GM12873 (cell line): ENCODE measurements around the gene RALB.

Experiments used
- TF ChIP-seq, protein P1 (sequence below): IDR thresholded peaks from 2 replicates; pipeline ENCODE4 v1.5.1; 2012; ENCODE audit warnings: low read depth, mild to moderate bottlenecking, moderate library complexity, low read length, control low read depth; ENCODE audit not compliant: insufficient read depth; ENCODE audit errors: missing control alignments

Gene RALB

DNA sequence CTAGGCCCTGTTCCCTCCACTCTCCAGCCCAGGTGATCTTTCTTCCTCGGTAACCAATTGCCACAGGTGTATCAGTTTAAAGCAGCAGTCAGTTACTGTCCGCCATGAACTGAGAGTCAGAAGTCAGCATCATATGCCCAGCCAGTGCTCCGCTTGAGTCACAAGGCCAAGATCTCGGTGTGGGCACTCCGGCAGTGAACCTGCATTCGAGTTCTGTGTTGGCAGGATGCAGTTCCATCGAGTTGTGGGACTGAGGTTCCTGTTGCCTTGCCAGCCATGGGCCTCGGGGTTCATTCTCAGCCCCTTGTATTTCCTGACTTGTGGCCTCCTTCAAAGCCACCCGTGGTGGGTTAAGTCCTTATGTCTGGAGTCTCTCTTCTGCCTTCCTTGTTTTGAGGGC is 26.3 kb upstream of the RALB start:
- TF ChIP-seq, protein P1, sequence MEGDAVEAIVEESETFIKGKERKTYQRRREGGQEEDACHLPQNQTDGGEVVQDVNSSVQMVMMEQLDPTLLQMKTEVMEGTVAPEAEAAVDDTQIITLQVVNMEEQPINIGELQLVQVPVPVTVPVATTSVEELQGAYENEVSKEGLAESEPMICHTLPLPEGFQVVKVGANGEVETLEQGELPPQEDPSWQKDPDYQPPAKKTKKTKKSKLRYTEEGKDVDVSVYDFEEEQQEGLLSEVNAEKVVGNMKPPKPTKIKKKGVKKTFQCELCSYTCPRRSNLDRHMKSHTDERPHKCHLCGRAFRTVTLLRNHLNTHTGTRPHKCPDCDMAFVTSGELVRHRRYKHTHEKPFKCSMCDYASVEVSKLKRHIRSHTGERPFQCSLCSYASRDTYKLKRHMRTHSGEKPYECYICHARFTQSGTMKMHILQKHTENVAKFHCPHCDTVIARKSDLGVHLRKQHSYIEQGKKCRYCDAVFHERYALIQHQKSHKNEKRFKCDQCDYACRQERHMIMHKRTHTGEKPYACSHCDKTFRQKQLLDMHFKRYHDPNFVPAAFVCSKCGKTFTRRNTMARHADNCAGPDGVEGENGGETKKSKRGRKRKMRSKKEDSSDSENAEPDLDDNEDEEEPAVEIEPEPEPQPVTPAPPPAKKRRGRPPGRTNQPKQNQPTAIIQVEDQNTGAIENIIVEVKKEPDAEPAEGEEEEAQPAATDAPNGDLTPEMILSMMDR, result no peak

DNA sequence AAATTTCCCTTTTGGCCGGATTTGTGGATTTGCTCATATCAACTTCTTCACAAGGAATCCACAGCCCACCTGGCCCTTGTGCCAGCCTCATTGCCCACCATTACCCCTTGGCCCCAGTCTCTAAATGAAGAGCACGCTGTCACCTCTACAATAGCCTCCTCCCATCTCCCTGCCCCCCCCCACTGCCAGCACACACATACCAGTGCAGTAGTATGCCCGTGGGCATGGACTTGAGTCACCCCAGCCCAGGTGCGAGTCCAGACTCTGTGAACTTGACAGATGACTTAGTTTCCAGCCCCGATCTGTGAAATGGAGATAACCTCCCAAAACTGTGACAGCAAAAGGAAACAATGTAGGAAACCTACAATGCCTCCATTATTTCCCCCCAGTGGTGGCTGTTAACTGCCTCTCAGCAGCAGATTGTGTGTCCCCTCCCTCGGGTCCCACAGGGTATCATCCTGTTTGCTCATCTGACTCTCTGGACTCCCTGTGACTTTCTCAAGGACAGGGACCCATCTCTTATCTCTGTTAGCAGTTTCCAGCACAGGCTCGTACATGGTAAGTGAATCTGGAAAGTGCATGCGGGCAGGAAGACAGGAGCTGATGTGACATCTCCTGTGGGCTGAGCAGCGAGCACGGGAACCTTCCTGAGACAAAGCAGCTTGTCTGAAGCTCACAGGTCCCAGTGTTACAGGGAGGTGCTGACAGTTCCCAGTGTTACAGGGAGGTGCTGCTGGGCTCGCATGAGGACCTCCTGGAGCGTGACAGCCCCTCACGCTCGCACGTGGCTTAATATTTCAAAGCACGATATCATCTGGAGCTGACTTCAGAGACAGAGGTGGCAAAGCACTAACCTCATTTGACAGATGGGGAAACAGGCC is 25.3 kb upstream of the RALB start:
- TF ChIP-seq, protein P1, result no peak

DNA sequence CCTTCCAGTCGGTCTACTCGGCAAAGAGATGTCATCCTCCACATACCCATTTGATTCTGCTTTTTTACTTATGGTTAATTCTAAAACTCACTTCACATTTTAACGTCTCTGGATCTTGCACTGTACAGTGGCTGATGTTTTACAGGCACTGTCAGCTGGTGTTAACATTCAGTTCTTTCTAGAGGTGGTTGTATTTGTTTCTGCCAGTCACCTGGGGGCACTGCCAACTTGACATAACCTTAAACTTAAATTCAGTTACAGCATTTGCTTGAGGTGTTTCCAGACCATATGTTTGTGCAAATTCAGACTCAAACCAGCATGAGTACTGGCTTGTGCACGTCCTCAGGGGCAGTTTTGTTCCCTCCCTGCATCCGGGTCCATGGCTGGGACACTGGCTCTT is 24.1 kb upstream of the RALB start:
- TF ChIP-seq, protein P1, result no peak

DNA sequence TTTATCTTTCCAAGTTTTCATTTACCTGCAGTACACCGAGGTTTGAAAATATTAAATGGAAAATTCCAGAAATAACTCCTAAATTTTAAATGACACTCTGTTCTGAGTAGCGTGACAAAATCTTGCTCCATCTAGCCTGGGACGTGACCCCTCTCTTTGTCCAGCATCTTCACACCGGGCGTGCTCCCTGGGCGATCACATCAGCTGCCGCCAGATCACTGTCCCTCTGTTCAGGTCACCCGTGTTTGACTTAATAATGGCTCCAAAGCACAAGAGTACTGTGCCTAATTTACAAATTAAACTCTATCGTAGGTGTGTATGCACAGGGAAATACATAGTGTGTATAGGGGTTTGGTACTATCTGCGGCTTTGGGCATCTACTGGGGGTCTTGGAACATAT is 23.3 kb upstream of the RALB start:
- TF ChIP-seq, protein P1, result no peak

DNA sequence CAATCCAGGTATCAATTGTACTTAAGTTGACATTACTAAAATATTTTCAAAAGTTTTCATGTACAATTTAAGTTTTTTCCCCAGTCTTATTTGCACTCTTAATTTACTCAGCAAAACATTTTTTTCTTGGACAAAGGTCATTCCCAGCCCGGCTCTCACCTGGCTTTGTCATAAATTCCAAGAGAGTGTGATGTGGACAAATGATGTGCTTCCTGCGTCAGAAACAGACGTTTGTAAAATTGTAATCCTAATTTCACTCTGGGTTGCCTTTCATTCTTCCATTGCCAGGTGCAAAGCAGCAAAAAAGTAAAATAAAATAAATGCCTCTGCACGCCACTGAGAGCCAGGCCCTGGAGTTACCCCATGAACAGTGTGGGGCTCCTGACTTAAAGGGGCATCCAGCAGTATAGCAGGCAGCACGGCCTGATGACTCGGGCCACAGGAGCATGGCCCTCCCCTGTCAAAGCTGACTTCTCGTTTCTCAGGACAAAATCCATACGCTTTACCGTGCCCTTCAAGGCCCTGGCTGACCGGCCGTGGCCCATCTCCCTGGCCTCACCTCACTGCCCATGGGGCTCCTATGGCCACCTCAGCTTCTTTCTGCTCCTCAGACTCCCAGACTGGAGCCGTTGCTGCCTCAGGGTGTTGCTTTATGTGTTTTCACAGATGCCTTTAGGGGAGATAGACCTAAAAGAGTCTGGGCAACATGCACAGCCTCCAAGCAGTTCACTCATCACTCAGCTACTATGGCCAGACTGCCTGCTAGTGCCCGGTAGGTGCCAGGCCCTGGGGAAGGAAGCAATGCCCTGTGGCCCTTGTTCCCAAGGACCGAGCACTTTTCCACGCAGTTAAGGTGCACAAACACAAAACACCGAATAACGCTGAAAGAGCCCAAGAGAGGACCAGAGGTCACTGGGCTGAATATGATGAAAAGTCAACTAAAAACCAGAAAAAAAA is 21.9 kb upstream of the RALB start:
- TF ChIP-seq, protein P1, result no peak

DNA sequence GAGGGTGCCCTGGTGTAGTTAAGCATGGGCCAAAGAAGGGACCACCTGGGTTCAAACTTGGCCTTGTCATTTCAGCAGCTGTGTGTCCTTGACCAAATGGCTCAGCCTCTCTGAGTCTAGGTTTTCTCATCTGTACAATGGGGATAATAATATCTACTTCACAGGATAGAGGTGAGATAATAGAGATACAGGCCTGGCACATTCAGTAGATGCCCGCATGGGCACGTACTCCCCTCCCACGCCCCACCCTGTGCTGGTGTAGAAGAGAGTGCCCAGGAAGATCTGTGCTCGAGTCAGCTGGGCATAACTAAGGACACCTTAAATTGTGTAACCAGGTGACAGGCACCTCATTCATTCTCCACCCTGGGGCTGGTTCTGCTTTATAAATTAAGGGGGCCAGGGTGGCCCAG is 21.1 kb upstream of the RALB start:
- TF ChIP-seq, protein P1, result no peak

DNA sequence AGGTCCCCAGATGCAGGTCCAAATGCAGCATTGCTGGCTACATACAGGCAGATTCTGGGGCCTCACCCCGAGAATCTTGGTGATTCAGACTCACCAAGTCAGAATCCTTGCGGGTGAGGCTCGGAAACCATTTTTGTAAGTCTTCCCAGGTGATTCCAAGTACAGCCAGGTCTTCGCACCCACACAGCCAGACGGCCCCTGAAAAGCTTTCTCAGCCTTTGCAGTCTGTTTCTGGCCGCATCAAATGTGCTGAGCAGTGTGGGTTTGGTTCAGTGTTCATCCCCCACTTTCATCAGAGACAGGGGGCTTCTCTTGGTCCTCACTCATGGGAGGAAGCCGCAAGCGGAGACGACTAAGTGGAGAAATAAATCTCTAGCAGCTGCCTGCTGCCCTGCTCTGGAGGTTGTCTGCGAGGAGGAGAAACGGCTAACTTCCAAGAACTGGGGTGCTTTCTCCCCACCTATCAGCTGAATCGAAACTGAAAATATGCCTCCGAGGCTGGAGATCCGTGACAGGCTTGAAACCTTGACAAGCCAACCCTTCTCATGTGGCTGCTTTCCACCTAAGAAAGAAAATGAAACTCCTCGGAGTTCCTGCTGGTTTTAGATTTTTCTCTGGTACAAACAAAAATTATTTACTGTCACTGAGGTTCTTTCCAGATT is 20.5 kb upstream of the RALB start:
- TF ChIP-seq, protein P1, result no peak
